Stimulated activated CD8-positive, alpha-beta memory T cell treated with anti-CD3 and anti-CD28 coated beads, Interleukin-12 subunit alpha, Interleukin-12 subunit beta, amount 100 ng/mL, for 4 hours (primary cell): ENCODE results near the gene LINC00305.

Experiments used
- DNase-seq: peaks from one replicate; pipeline ENCODE4 v3.0.0-alpha.2; 2020; ENCODE audit warnings: low read depth

Gene LINC00305

DNA sequence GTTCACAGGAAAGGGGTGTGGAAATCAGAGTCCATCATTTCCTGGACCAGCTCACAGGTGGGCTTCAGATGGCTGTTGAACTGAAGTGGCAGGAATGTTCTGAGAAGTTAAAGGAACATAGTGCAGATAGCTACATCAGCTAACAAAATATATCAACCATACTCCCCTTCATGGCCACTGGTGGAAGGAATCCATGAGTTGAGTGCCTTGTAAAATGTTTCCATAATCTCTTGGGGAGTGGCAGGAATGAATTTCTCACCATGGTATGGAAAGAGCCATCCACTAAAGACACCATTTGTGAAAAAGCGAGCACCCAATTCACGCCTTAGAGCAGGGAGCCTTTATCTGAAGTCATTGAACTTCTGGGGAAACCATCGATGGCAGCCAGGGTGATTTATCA lies at the start of gene LINC00305:
TSS of gene LINC00305 (minus strand) at position 101 of the 400 bp plus-strand sequence.
- no peak for DNase-seq

DNA sequence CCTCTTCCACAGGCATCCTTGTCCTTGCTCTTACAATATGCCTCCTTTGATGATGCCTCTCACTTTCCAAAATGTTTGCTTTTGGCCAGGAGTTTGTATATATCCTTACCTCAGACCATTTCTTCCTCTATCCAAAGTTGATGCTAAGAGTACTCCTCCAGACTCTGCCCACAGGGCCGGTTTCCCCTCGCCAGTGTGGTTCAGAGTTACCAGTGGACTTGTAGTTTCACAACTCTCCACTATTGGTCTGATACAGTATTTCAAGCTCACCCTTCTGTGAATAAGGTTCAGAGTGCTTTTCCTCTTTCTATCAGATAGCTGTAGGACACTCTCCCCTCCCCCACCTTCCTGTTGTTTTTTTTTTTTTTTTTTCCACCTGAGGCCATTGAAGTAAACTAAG lies 42.2 kb upstream of the LINC00305 start:
- DNase-seq = no peak

DNA sequence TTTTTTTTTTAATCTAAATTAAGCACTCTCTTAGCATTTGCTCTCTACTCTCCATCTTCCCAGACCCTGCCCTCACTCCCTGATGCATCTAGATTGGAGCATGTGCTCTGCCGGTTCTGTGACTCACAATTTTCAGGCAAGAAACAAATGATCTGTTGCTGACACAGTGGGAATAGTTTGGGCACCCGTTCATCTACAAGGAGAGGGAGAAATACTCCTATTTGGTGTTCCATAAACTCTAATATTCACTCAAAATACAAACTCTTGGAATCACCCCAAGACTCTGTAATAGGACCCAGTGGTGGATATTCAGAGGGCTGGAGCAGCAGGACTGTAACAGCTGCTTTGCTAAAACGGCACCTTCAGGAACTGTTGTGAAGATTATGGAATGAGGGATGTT lies 37.1 kb upstream of the LINC00305 start:
- no peak for DNase-seq

DNA sequence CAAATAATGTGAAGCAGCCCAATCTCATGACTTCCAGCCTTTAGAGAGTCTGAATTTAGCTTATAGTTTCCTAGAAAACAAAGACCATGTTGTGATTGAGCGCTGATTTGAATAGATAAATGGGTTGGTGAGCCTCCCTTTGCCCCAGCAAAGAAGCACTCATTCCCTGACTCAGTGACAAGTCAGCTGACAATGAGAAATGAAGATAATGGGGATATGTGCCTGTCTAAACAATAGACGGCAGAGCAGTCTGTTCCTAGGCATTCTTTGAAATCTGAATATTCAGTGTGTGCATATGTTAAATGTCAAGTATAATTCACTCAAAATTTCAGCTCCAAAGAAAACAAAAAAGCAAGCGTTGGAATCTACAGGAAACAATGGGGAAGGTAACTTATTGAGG lies 34.8 kb upstream of the LINC00305 start:
- no peak for DNase-seq

DNA sequence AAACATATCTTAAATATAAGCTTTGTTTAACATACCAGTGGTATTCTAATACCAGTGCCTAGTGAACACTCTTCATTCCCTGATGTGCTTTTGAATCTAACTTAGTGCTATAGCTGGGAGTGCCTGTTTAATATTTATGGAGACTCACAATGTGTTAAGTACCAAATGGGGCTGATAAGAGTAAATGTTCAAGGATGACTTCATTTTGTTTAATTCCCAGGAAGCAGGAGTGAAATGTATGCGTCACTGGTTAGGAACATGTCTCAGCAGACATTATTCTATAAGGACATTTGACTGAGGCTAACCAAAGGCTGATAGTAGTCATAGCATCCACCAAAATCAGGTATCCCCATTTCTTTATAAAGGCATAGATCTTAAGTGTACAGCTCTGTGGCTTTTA lies 31.7 kb upstream of the LINC00305 start:
- DNase-seq = no peak

DNA sequence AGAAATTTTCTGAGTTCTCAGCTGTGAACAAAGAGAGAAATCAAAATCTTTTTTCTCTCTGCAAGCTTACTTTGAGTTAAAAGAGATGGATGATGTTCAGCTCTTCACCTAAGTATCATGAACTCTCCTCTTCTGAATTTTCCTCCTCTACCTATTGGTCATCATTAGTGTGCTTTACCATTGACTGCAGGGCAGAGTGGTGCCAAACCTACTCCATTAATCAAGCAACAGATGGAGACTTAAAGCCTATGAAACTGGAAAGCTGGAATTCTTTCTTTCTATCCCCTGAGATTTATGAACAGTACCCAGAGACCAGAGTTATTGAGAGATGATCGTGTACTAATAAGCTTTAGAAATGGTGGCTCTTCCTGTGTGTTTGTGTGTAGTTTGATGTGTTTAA lies 31.3 kb upstream of the LINC00305 start:
- no peak for DNase-seq

DNA sequence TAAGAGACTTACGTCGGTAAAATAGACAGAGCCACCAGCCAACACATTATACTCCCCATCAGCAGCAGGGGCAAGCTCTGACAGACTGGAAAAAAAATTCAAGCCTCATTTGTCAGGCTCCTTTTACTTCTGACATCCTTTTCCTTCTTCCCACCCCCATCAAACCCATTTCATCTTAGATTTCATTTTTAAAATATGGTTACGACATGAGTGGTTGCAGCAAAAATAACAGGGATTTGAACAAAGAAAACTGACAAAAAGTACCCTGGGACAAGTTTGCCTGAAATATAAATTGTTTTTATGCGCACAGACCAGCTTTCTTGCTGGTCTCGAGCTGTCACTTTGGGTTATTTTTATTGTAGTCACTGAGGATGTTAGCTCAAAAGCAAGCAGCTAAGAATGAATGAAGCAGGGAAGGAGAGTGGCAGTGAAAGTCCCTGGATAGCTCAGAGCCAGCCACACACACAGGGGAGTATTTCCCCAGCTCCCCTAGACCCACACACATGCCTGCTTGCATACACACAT lies 30.7 kb upstream of the LINC00305 start:
- DNase-seq = no peak

DNA sequence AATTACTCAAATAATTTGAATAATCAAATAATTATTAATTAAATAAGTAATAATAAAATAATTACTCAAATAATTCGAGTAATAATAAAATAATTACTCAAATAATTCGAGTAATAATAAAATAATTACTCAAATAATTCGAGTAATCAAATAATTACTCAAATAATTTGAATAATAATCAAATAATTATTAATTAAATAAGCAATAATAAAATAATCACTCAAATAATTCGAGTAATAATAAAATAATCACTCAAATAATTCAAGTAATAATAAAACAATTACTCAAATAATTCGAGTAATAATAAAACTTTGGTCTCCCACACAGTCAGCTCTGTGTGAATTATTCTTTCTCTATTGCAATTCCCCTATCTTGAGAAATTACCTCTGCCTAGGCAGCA lies 30.0 kb upstream of the LINC00305 start:
- no peak for DNase-seq

DNA sequence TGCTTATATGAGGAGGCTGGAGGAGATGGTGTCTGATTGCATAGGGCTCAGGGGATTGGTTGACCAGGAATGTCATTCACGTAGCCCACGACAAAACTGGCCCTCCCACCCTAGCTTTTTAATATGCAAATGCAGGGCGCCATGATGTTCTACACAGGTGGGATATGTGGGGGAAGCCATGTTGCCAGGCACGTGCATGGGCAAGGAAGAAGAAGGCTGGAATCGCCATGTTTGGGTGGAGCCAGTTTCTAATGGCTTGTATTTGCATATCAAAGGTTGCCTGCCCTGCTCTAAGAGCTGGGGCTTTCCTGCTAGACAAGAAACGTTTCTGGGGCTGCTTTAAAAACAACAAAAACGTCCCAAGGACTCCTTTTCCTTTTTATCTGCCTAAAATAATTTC lies 26.5 kb upstream of the LINC00305 start:
- no peak for DNase-seq

DNA sequence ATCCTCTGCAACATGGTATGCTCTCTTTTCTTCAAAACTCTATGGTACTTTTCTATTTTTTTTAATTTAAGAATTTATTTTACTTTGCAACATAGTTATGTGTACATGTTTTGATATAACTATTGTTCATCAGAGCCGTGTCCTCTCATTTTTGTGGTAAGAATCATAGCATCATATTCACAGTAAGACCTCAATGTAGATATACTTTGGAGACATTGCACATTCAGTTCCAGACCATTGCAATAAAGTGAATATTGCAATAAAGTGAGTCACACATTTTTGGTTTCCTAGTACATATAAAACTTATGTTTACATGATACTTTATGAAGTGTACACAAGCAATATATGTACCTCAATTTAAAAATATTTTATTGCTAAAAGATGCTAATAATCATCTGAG lies 22.7 kb upstream of the LINC00305 start:
- no peak for DNase-seq

DNA sequence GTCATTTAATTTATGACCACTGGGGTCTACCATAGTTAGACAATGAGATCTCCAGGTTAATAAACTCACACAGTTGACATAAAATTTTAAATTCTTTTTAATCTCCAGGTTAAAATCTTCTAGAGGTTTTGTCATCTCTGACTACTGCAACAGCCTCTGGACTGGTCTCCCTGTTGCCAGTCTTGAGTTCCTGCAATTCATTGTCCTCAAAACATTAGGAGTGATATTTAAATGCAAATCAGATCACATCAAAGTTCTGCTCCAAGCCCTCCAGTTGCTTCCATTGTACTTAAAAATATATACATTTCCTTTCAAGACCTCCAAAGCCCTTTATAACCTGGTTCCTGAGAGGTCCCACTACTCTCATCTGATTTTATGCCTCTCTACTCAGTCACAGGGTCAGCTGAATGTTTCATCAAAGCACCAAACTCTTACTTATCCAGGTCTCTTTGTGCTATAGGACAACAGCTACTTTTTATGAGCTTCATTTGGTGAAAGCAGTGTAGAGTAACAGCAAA lies 18.6 kb upstream of the LINC00305 start:
- no peak for DNase-seq

DNA sequence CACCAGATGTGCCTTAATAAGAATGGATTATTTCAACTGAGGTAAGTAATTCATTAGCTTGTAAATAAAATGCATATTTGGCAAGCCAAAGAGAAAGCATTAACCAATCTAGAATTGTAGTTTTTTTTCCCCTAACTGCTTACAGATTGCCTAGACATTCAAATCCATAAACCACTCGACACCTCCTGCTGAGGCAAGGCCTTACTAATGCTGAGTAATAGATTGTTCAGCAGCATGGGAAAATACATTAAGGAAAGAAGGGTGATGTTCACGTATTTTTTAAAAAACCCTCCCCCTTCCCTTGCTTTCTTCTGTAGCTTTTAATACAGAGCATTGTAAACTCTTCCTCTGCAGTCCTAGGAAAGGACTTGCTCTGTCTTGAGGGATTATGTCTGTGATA lies 17.0 kb upstream of the LINC00305 start:
- DNase-seq = no peak

DNA sequence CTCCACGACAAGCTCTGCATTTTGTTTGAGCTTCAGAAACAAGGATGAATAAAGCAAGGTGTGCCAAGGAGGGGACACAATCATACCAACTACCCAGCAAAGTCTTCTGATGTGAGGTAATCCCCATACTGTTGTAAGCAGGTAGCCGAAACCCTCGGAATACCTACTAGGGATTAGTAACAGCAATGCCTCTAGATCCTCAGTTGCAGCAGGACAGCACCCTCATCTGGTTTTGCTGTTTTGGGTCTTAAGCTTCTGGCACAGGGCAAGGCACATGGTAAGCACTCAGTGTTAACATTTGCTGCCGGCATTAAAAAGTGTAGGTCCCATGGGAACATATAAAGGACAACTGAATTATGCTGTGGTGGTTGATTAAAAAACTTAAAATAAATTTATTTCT lies 16.0 kb upstream of the LINC00305 start:
- no peak for DNase-seq

DNA sequence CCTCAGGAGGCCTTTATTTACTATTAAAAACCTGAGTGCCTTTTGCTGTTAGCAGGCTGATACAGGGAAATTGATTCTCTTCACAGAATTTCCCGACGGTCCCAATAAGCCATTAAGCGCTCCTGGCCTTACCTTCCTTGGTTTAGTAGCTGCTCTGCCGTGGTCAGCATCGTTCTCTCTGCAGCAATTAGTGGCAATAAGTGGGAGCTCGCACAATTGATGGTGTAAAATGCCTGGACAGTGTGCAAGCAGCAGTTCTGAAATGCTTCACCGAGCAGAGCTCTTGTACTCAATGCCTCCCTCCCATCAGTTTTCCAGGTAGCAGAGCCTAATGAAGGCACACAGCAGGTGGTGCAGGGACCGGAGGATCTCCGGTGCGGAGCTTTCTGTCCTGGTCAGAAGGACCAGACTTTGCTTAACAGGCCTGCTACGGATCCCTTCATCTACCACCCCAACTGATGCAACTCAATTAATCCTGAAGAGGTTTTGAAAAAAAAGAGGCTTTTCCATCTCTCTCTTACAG lies 1.1 kb upstream of the LINC00305 start:
- no peak for DNase-seq

DNA sequence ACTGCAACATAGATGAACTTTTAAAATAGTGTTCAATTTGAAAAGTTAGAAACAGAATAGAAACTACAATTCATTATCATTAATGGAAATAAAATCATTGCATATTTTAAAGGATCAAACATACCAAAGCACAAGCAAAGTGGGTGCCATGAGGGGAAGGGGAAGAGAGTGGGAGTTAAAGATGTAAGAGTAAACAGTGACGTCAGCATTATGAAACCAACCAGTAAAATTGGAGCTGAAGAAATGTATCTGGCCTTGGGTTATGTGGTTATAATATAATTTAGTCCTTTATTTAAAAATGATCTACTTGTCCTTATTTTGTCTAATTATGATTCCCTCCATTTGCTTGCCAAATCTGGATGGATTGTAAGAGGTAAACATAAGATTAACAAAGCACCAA lies 6.0 kb downstream of the LINC00305 start:
- DNase-seq = no peak

DNA sequence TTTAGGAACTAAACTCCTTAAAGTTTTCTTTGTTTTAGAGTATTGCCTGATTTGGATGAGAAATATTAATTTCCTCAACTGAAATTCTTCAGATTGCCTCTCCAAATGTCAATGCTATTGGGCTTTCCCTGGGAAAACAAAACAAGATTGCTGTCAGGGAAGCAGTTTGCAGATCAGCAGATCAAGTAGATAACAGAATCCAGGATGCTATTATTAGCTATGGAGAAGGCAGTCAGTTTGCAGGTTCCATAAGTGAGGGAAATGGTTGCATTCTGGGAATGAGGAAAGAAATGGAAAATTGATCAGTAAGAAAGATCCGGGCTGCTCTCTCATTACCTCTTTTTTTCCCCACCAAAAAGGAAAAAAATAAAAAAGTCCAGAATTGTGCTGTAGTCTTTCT lies 11.0 kb downstream of the LINC00305 start:
- no peak for DNase-seq

DNA sequence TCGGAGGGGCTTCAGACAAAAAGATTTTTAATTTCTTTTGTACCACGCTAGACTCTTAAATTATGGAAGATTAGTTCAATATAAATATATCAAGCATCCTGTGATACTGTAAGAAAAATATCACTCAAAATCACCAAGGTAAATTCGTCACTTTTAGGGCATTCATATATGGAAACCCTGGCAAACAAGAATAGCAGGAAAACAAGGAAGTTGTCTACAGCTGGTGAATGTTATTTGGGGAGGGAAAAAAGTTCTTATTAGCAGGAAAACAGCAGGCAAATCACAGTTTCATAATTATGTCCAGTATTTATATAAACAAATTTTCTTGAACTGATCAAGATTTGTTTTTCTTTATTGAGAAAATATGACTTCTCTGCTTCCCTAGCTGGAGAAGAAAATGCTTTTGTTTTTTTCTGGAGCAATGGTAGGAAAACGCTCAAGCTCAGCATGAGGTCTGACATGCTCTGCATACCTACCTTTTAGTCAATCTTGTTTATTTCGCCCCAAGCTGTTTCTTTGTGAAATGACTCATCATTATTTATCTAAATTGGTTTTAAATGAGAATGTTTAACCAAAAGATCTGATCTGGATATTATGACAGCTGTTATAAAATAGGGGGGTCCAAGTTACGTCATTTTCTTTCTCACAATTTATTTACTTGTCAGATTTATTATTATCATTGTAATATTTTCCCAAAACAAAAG lies 14.7 kb downstream of the LINC00305 start:
- no peak for DNase-seq

DNA sequence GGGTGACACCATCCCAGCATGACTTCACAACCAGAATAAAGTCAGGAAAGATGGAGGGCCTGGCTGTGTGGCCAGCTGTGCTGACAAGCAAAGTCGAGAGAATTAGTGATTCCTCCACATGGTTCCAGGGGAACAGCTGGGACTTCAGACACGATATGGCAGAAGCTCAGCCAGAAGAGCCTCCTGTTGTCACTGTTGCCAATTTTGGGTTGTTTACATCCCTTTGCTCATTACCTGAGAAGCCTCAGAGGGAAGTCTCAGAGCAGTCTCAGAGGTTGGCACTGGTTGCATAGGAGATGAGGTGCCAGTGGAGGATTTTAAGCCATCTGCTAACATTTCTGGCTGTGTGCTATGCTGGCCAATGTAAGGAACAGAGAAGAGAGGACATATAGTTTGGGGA lies 16.0 kb downstream of the LINC00305 start:
- DNase-seq = no peak

DNA sequence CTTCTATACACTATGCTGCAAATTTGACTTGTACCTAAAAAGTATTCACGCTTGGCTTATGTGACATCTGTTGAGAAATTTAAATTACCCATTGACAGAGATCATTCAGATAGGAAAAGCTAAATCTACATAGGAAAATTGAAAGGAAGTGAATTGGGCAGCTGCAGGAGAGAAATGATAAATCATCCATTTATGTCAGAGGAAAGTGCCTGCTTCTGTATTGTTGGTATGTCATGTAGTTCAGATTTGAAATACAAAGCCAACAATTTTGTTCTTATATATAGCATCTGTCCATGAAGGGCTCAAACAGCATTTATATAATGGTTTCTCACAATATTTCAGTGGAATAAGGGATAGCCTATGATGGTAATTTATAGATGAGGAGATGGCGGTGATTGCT lies 17.6 kb downstream of the LINC00305 start:
- DNase-seq = no peak

DNA sequence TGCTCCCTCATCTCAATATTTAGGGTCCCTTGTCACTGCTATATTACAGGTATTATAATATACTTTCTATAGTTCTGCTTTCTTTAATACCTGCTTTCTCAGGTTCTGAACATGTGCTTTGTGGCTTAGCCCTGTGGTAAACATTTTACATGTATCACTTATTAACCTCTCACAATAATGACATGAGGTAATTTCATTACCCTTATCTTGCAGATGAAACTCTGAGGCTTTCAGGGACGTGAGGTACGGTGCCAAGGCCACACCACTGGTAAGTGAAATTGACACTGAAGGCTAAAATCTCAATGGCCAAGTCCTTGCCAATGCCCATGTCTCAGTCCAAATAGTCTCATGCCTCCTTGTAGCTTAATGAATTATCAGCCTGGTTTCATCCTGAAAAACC lies 21.7 kb downstream of the LINC00305 start:
- no peak for DNase-seq

DNA sequence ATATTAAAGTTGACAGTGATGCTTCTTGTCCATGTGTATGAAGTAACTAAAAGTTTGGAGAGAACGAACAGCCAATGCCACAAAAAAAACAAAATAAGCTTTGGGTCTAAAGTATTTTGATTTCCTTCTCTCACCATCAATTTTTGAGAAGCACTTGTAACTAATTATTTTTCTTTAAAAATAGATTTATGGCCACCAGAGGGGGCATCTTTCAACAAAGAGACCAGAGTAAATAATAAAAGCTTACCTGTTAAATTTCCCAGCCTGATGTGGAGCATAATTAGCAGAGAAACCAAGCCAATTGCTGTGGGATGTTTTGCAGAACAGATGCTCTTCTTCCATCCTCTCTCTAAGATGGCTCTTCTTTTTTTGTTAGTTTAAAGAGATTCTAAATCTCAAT lies 29.0 kb downstream of the LINC00305 start:
- DNase-seq = no peak

DNA sequence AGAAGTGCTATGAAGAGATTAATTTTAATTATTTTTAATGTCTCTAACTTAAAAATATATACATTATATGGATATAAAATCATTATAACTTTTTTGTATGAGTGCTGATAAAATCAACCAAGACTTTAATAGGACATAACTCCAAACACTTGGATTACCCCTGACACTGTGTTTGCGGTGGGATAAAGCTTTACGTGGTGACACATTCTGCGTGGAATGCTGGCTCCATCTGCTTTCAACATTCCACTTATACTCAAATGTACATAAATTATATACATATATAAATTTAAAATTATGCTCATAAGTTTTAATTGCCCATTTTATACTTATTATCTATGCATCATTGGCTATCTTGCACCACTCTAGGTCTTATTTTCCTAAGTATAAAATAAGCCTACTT lies 30.5 kb downstream of the LINC00305 start:
- DNase-seq = no peak

DNA sequence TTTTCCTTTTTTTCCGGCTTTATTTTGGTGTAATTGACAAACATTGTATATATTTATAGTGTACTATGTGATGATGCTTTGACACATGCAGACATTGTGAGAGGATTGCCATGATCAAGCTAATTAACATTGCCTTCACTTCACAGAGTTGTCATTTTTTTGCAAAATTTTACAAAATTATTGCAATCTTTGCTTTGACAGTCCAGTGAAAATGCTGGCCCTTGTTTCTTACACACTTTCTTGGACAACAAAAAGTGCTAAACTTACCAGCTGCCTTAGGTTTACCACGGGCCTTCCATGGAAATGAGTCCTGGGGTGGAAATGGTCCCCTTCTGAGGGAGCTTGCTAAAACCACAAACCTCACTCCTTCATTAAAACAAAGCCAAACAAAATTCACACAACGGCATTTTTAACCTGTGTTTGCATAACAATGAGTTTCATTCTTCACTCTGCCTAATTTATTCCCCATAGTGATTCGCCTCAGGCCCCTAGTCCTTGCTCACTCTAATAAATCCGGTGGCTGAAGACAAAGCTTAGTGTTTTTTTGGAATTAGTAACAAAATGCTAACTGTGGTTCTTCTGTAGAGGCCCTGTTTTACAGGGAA lies 32.2 kb downstream of the LINC00305 start:
- DNase-seq = no peak

DNA sequence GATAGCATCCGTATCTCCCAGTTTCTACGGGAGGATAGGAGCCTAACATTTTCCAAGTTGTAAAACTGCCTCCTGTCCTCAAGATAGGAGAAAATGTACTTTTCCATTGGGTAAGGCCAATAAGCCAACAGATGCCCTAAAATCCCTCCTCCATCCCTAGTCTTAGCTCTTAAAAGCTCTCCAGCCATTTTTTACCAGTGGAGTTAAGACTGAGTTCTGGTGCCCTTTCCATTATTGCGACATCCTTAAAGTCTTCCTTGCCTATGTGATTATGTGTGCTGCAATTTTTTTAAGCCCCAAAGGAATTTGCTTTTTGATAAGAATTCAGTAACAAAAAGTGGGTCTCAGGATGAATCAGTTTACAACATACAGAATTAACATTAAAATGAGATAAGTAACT lies 33.0 kb downstream of the LINC00305 start:
- DNase-seq = no peak
